ENCODE results near the gene OSBPL2. TPM values are rescaled to one million over a fixed set of nuclear protein-coding genes. Genes with fewer than 3 reads are reported as not detected.

Gene OSBPL2
- total and polyA plus RNA-seq, 2 donors (not counting 1 experiment from before 2014, with no cell fraction given): 13.3 to 27.9 TPM

DNA sequence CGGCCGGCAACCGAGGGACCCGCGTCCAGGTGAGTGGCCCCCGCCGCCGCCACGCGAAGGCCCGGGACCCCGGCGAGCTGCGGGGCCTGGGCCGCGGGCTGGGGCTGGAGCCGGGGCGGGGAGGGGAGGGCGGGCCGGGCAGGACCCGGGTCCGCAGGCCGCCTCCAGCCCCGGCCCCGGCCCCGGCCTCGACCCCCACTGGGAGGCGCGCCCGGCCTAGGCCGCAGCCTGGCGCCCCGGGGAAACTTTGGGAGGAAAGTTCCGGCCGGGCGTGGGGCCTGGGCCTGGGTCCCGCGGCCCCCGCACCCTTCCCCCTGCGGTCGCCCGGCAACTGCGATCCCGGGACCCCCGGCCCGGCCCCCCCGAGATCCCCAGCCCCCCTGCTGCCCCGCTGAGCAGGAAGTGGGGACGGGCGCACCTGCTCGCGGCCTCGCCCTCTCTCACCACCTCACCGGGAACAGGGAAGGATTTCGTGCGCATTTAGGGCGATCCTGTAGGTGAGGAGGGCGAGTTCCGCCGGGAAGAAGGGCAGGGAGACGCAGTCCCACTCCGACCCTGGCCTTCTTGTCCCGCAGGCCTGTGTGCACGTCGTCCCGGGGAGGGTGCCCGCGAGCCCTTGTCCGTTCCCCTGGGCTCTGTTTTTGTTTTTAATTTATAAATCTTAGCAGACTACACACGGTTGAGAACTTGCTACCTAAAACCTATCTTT lies 402 bp downstream of the OSBPL2 start:
- Histone ChIP-seq H3K27ac (ENCODE audit: insufficient read depth, low read length) (no peak overlapping the region), H3K4me3 (replicated peaks in 1 of 4; ENCODE audit: control extremely low read depth in 1 of 4, insufficient read depth in 1 of 4, low read depth in 3 of 4, low read length in 4 of 4) (peak overlapping the region; percentile 73 to 79 (median 77)), H3K79me2 (ENCODE audit: control insufficient read depth, insufficient read depth, low read length) (peaks cover 13% of the 10 kb centered on the region), H3K36me3 (ENCODE audit: control insufficient read depth, insufficient read depth, low read length) (peaks cover 2% of the 10 kb centered on the region), H4K20me1 (ENCODE audit: control insufficient read depth, extremely low read depth, insufficient read depth, low read length) (no peaks in the 10 kb centered on the region), H3K9ac (ENCODE audit: insufficient read depth, low read length) (peak overlapping the region; percentile 75), H3K27me3 (ENCODE audit: control insufficient read depth, insufficient read depth, low read length) (peaks cover 4% of the 10 kb centered on the region), H3K4me2 (ENCODE audit: extremely low read depth, insufficient read depth, low read length) (peak overlapping the region; percentile 92), H3K4me1 (ENCODE audit: control insufficient read depth, extremely low read depth, insufficient read depth, low read length) (no peaks in the 10 kb centered on the region), H2AFZ (ENCODE audit: low read length) (peak overlapping the region; percentile 68), H3K9me3 (ENCODE audit: control insufficient read depth, insufficient read depth, low read depth, low read length) (no peaks in the 10 kb centered on the region)
- DNase-seq (ENCODE audit: low read depth in 2 of 2): peak in 1 of 2 donors; percentile 6
- no peak for TF ChIP-seq EZH2 (IDR thresholded peaks at IDR 0.05; ENCODE audit: low read length, missing control alignments)
- no peak for TF ChIP-seq CTCF (conservative IDR thresholded peaks at IDR 0.05 in 1 of 2, IDR thresholded peaks at IDR 0.05 in 1 of 2; ENCODE audit: low read depth in 1 of 2, low read length in 2 of 2)

DNA sequence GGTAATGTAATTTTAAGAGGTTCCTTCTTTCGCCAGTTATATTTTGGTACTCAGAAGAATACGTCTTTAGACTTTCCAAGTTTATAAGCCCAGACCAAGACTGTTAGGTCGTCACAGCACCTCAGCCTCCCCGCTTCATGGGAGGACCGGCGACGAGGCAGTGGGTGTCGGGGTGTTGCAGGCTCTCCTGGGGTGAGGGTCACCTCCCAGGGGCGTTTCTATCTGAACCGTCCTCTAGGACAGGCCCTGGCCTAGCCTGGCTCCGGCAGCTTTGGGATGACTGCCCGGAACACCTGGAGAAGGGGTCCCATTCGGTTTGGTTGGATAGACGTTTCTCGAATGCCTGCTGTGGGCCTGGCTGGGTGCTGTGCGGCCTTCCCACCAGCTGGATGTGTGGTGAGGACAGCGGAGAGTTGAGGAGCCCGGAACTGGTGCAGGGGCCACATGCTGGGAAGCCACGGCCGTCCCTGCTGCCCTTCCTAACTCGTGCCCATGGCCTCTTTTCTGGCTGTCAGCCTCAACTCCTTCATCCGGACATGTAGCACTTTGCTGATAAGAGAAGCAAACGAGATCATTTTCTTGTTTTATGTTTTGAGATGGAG lies 1.1 kb downstream of the OSBPL2 start:
- Histone ChIP-seq H3K4me2 (ENCODE audit: extremely low read depth, insufficient read depth, low read length) (peak overlapping the region; percentile 92), H3K36me3 (ENCODE audit: control insufficient read depth, insufficient read depth, low read length) (peaks cover 2% of the 10 kb centered on the region), H3K9me3 (ENCODE audit: control insufficient read depth, insufficient read depth, low read depth, low read length) (no peaks in the 10 kb centered on the region), H2AFZ (ENCODE audit: low read length) (no peak overlapping the region), H3K9ac (ENCODE audit: insufficient read depth, low read length) (no peak overlapping the region), H3K4me1 (ENCODE audit: control insufficient read depth, extremely low read depth, insufficient read depth, low read length) (no peaks in the 10 kb centered on the region), H3K27ac (ENCODE audit: insufficient read depth, low read length) (no peak overlapping the region), H3K4me3 (replicated peaks in 1 of 4; ENCODE audit: control extremely low read depth in 1 of 4, insufficient read depth in 1 of 4, low read depth in 3 of 4, low read length in 4 of 4) (peak overlapping the region; percentile 73 to 79 (median 77)), H3K27me3 (ENCODE audit: control insufficient read depth, insufficient read depth, low read length) (peaks cover under 1% of the 10 kb centered on the region), H4K20me1 (ENCODE audit: control insufficient read depth, extremely low read depth, insufficient read depth, low read length) (no peaks in the 10 kb centered on the region), H3K79me2 (ENCODE audit: control insufficient read depth, insufficient read depth, low read length) (peaks cover 17% of the 10 kb centered on the region)
- DNase-seq (ENCODE audit: low read depth in 2 of 2): no peak
- TF ChIP-seq CTCF (conservative IDR thresholded peaks at IDR 0.05 in 1 of 2, IDR thresholded peaks at IDR 0.05 in 1 of 2; ENCODE audit: low read depth in 1 of 2, low read length in 2 of 2) (no peak), EZH2 (IDR thresholded peaks at IDR 0.05; ENCODE audit: low read length, missing control alignments) (no peak)

- no peak overlapping the region for H2AFZ ChIP-seq (ENCODE audit: low read length)
- H4K20me1 ChIP-seq (ENCODE audit: control insufficient read depth, extremely low read depth, insufficient read depth, low read length): no peaks in the 10 kb centered on the region
- no peak for TF ChIP-seq CTCF (conservative IDR thresholded peaks at IDR 0.05 in 1 of 2, IDR thresholded peaks at IDR 0.05 in 1 of 2; ENCODE audit: low read depth in 1 of 2, low read length in 2 of 2)
- TF ChIP-seq EZH2 (IDR thresholded peaks at IDR 0.05; ENCODE audit: low read length, missing control alignments): no peak
- no peak overlapping the region for H3K9ac ChIP-seq (ENCODE audit: insufficient read depth, low read length)
- H3K4me2 ChIP-seq (ENCODE audit: extremely low read depth, insufficient read depth, low read length): no peak overlapping the region
- H3K36me3 ChIP-seq (ENCODE audit: control insufficient read depth, insufficient read depth, low read length): peaks cover 2% of the 10 kb centered on the region
- H3K4me3 ChIP-seq (replicated peaks in 1 of 4; ENCODE audit: control extremely low read depth in 1 of 4, insufficient read depth in 1 of 4, low read depth in 3 of 4, low read length in 4 of 4): peak overlapping the region in 1 of 4 experiments; percentile 2
- H3K27me3 ChIP-seq (ENCODE audit: control insufficient read depth, insufficient read depth, low read length): no peaks in the 10 kb centered on the region
- no peak for DNase-seq (ENCODE audit: low read depth in 2 of 2)
- peaks cover 17% of the 10 kb centered on the region for H3K79me2 ChIP-seq (ENCODE audit: control insufficient read depth, insufficient read depth, low read length)
- H3K4me1 ChIP-seq (ENCODE audit: control insufficient read depth, extremely low read depth, insufficient read depth, low read length): no peaks in the 10 kb centered on the region
- H3K9me3 ChIP-seq (ENCODE audit: control insufficient read depth, insufficient read depth, low read depth, low read length): no peaks in the 10 kb centered on the region
- no peak overlapping the region for H3K27ac ChIP-seq (ENCODE audit: insufficient read depth, low read length)
These were observed 1.8 kb downstream of the OSBPL2 start for GRCh38 chr20:62240020-62240685.
